ENCODE results near the gene NBAS. TPM values are rescaled to one million over a fixed set of nuclear protein-coding genes. Genes with fewer than 3 reads are reported as not detected.

The NBAS gene
- total and polyA plus RNA-seq, 2 of the 13 experiments (the other 11 are each of a cell fraction or from before 2014, with no cell fraction given): 33.6 to 58.7 TPM

- CTCF ChIA-PET (ENCODE audit: low intra/inter-chr PET ratio, low total read pairs): no interaction called here
- FAIRE-seq (no peak), DNase-seq (ENCODE audit: low spot score) (no peak), ATAC-seq (no peak)
- Histone ChIP-seq H3K27ac (ENCODE audit: extremely low read length, insufficient read depth, low read length) (no peak overlapping the region), H3K9me3 (ENCODE audit: low read length) (no peaks in the 10 kb centered on the region), H3K4me1 (ENCODE audit: insufficient read depth, low read length) (no peaks in the 10 kb centered on the region), H3K36me3 (replicated peaks in 1 of 2; ENCODE audit: control insufficient read depth in 1 of 2, insufficient read depth in 2 of 2, low read length in 2 of 2) (peaks cover 1 to 23% of the 10 kb centered on the region in 2 experiments; a peak in 4 of 5 replicates), H2AFZ (ENCODE audit: low read length) (no peak overlapping the region), H3K79me2 (ENCODE audit: insufficient read depth, low read length) (no peaks in the 10 kb centered on the region), H3K4me2 (ENCODE audit: low read depth, low read length) (no peak overlapping the region), H4K20me1 (ENCODE audit: insufficient read depth, low read length) (no peaks in the 10 kb centered on the region), H3K4me3 (replicated peaks in 1 of 3; ENCODE audit: insufficient read depth in 1 of 3, low read depth in 2 of 3, low read length in 3 of 3) (no peak overlapping the region), H3K27me3 (ENCODE audit: control insufficient read depth in 1 of 2, insufficient read depth in 2 of 2, low read length in 2 of 2) (no peaks in the 10 kb centered on the region), H3K9ac (ENCODE audit: insufficient read depth, low read depth, low read length) (no peak overlapping the region)
- no TSS peak for BruUV-seq (replicated peaks)
- intact Hi-C loops (cut with micrococcal nuclease; ENCODE audit: unreplicated experiment) (no loop called here), in situ Hi-C loops (cut with HindIII; ENCODE audit: extremely low pct_ligation_motif_present, low pct_unique_long_range_greater_than_20kb) (no loop called here)
- POLR2A ChIA-PET: no interaction called here
- TF ChIP-seq MLX (CRISPR knock-in tag; IDR thresholded peaks at IDR 0.05) (no peak), CENPX (CRISPR knock-in tag; IDR thresholded peaks at IDR 0.05) (no peak), TARDBP (CRISPR knock-in tag; IDR thresholded peaks at IDR 0.05) (no peak), MXD4 (CRISPR knock-in tag; IDR thresholded peaks at IDR 0.05) (no peak), CBX1 (IDR thresholded peaks at IDR 0.05; ENCODE audit: low read depth) (no peak), POGZ (CRISPR knock-in tag; IDR thresholded peaks at IDR 0.05) (no peak), SSRP1 (CRISPR knock-in tag; IDR thresholded peaks at IDR 0.05) (no peak)
Measured at GRCh38 chr2:15377202-15377601, 183.9 kb downstream of the NBAS start.

GRCh38 chr2:15372019-15372418, 189.1 kb downstream of the NBAS start:
- in situ Hi-C loops (cut with HindIII; ENCODE audit: extremely low pct_ligation_motif_present, low pct_unique_long_range_greater_than_20kb): no loop called here
- no peak for TF ChIP-seq ZNF142 (CRISPR knock-in tag; IDR thresholded peaks at IDR 0.05)
- no peak for TF ChIP-seq RBFOX2 (IDR thresholded peaks at IDR 0.05; ENCODE audit: low read depth, low read length)
- no peak for TF ChIP-seq PHF8 (CRISPR knock-in tag; IDR thresholded peaks at IDR 0.05)
- no peak for TF ChIP-seq GABPA (IDR thresholded peaks at IDR 0.05; ENCODE audit: low read depth, low read length)
- TF ChIP-seq GABPA (CRISPR knock-in tag; IDR thresholded peaks at IDR 0.05; ENCODE audit: low read depth): no peak
- no peak for TF ChIP-seq GATA4 (IDR thresholded peaks at IDR 0.05; ENCODE audit: borderline replicate concordance, low read depth)
- no peak for TF ChIP-seq HMG20B (CRISPR knock-in tag; conservative IDR thresholded peaks at IDR 0.05)
- no peak for TF ChIP-seq CBX5 (CRISPR knock-in tag; IDR thresholded peaks at IDR 0.05; ENCODE audit: borderline replicate concordance)
- TF ChIP-seq NR2F2 (IDR thresholded peaks at IDR 0.05; ENCODE audit: borderline replicate concordance, low read depth): no peak
- TF ChIP-seq SP5 (CRISPR knock-in tag; IDR thresholded peaks at IDR 0.05; ENCODE audit: borderline replicate concordance, low read depth): no peak

More at GRCh38 chr2:15372019-15372418, 189.1 kb downstream of the NBAS start:
- ChIA-PET POLR2A (no interaction called here), CTCF (ENCODE audit: low intra/inter-chr PET ratio, low total read pairs) (no interaction called here)
- no peaks in the 10 kb centered on the region for H3K4me1 ChIP-seq (ENCODE audit: insufficient read depth, low read length)
- H3K79me2 ChIP-seq (ENCODE audit: insufficient read depth, low read length): no peaks in the 10 kb centered on the region
- no peak overlapping the region for H3K9ac ChIP-seq (ENCODE audit: insufficient read depth, low read depth, low read length)
- H4K20me1 ChIP-seq (ENCODE audit: insufficient read depth, low read length): no peaks in the 10 kb centered on the region
- H3K27me3 ChIP-seq (ENCODE audit: control insufficient read depth in 1 of 2, insufficient read depth in 2 of 2, low read length in 2 of 2): no peaks in the 10 kb centered on the region
- FAIRE-seq: no peak
- intact Hi-C loops (cut with micrococcal nuclease; ENCODE audit: unreplicated experiment): no loop called here
- H3K4me3 ChIP-seq (replicated peaks in 1 of 3; ENCODE audit: insufficient read depth in 1 of 3, low read depth in 2 of 3, low read length in 3 of 3): no peak overlapping the region
- H3K9me3 ChIP-seq (ENCODE audit: low read length): no peaks in the 10 kb centered on the region
- H2AFZ ChIP-seq (ENCODE audit: low read length): no peak overlapping the region
- H3K4me2 ChIP-seq (ENCODE audit: low read depth, low read length): no peak overlapping the region
- no peak overlapping the region for H3K27ac ChIP-seq (ENCODE audit: extremely low read length, insufficient read depth, low read length)
- DNase-seq (ENCODE audit: low spot score): no peak
- peaks cover 4 to 19% of the 10 kb centered on the region in 2 experiments; a peak in 4 of 5 replicates for H3K36me3 ChIP-seq (replicated peaks in 1 of 2; ENCODE audit: control insufficient read depth in 1 of 2, insufficient read depth in 2 of 2, low read length in 2 of 2)
- BruUV-seq (replicated peaks): no TSS peak
- ATAC-seq: no peak
- WGBS (ENCODE audit: low lambda C conversion rate): 100% methylated on average over 1 of the region's 1 CpG

Data from HepG2 (cell line).